Measurements from ENCODE around the gene LRP1B. TPM values are rescaled to one million over a fixed set of nuclear protein-coding genes. Genes with fewer than 3 reads are reported as not detected.

Gene LRP1B
- total and polyA plus RNA-seq, 2 donors (not counting 1 experiment from before 2014, with no cell fraction given) = not detected

- H3K9me3 ChIP-seq (ENCODE audit: control extremely low read depth in 1 of 3, control insufficient read depth in 2 of 3, insufficient read depth in 1 of 3, low read length in 2 of 3) = peaks cover 0 to 3% (median 0%) of the 10 kb centered on the region in 3 donors
- TF ChIP-seq, protein P1, sequence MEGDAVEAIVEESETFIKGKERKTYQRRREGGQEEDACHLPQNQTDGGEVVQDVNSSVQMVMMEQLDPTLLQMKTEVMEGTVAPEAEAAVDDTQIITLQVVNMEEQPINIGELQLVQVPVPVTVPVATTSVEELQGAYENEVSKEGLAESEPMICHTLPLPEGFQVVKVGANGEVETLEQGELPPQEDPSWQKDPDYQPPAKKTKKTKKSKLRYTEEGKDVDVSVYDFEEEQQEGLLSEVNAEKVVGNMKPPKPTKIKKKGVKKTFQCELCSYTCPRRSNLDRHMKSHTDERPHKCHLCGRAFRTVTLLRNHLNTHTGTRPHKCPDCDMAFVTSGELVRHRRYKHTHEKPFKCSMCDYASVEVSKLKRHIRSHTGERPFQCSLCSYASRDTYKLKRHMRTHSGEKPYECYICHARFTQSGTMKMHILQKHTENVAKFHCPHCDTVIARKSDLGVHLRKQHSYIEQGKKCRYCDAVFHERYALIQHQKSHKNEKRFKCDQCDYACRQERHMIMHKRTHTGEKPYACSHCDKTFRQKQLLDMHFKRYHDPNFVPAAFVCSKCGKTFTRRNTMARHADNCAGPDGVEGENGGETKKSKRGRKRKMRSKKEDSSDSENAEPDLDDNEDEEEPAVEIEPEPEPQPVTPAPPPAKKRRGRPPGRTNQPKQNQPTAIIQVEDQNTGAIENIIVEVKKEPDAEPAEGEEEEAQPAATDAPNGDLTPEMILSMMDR (IDR thresholded peaks at IDR 0.05) = no peak
- TF ChIP-seq EZH2 (IDR thresholded peaks at IDR 0.05; ENCODE audit: borderline replicate concordance, insufficient read depth, low read depth, low read length, poor library complexity, severe bottlenecking) = no peak
- H2AFZ ChIP-seq (ENCODE audit: insufficient read depth, low read depth, low read length, poor library complexity, severe bottlenecking) = no peak overlapping the region
- H3K27me3 Mint-ChIP-seq = no peaks in the 10 kb centered on the region
- DNase-seq (no peak), ATAC-seq (ENCODE audit: low read depth) (no peak)
- ChIA-PET POLR2A (no interaction called here), CTCF (no interaction called here)
- no peak overlapping the region for H3K27ac ChIP-seq (ENCODE audit: low read length in 2 of 2)
- H3K9me3 Mint-ChIP-seq (ENCODE audit: insufficient read depth) = no peaks in the 10 kb centered on the region
- no peak overlapping the region for H3K4me3 ChIP-seq (ENCODE audit: control extremely low read depth in 1 of 5, extremely low read depth in 1 of 5, insufficient read depth in 1 of 5, low read depth in 2 of 5, low read length in 4 of 5)
- H3K4me1 Mint-ChIP-seq = no peaks in the 10 kb centered on the region
- H3K4me2 ChIP-seq (replicated peaks; ENCODE audit: low read depth, low read length, poor library complexity, severe bottlenecking) = no peak overlapping the region
- no peaks in the 10 kb centered on the region for H3K4me1 ChIP-seq (ENCODE audit: control insufficient read depth in 2 of 2, insufficient read depth in 2 of 2, low read length in 2 of 2)
- intact Hi-C loops (cut with micrococcal nuclease) = no loop called here
- no peak overlapping the region for H3K9ac ChIP-seq (ENCODE audit: low read length)
- no peaks in the 10 kb centered on the region for H3K27me3 ChIP-seq (replicated peaks in 1 of 4; ENCODE audit: control extremely low read depth in 1 of 4, control insufficient read depth in 3 of 4, insufficient read depth in 4 of 4, low read length in 3 of 4)
- H3K4me3 Mint-ChIP-seq = no peak overlapping the region
- H4K20me1 ChIP-seq (ENCODE audit: control insufficient read depth, insufficient read depth, low read length, poor library complexity, severe bottlenecking) = no peaks in the 10 kb centered on the region
- no CpG with 5 or more reads among the region's 3 CpGs for WGBS (ENCODE audit: insufficient coverage)
- H3K36me3 ChIP-seq (replicated peaks in 1 of 2; ENCODE audit: control extremely low read depth in 1 of 2, control insufficient read depth in 1 of 2, extremely low read depth in 1 of 2, insufficient read depth in 2 of 2, low read length in 1 of 2) = no peaks in the 10 kb centered on the region
- no peaks in the 10 kb centered on the region for H3K79me2 ChIP-seq (ENCODE audit: control insufficient read depth, insufficient read depth, low read length)
- no peak overlapping the region for H3K27ac Mint-ChIP-seq
These were observed 1578.2 kb downstream of the LRP1B start for GRCh38 chr2:140552634-140553033.

DNA sequence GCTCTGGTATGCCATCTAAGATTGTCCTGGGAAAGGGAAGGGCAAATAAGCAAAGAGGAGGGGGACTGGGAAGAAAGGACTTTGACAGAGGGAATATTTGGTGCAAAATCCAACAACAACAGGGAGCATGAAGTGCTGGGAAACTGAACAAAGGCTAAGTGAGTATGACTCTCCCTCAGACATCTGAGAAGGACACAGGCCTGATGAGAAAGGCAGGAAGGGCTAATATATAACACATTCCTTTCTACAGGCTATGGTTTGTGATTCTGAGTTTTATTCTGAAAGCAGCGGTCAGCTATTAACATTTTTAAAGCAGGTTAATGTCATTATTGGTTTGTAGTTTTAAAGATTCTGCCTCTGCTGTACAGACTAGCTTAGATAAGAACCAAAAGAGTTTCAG is 1579.5 kb downstream of the LRP1B start:
- ATAC-seq (ENCODE audit: low read depth) = no peak
- no peak overlapping the region for H3K4me3 Mint-ChIP-seq
- no peak for DNase-seq
- H3K9me3 Mint-ChIP-seq (ENCODE audit: insufficient read depth) = no peaks in the 10 kb centered on the region
- no peaks in the 10 kb centered on the region for H3K27me3 ChIP-seq (replicated peaks in 1 of 4; ENCODE audit: control extremely low read depth in 1 of 4, control insufficient read depth in 3 of 4, insufficient read depth in 4 of 4, low read length in 3 of 4)
- intact Hi-C loops (cut with micrococcal nuclease) = no loop called here
- no peak overlapping the region for H3K4me2 ChIP-seq (replicated peaks; ENCODE audit: low read depth, low read length, poor library complexity, severe bottlenecking)
- TF ChIP-seq, protein P1 (IDR thresholded peaks at IDR 0.05) = no peak
- TF ChIP-seq EZH2 (IDR thresholded peaks at IDR 0.05; ENCODE audit: borderline replicate concordance, insufficient read depth, low read depth, low read length, poor library complexity, severe bottlenecking) = no peak
- ChIA-PET CTCF (no interaction called here), POLR2A (no interaction called here)
- H3K27ac ChIP-seq (ENCODE audit: low read length in 2 of 2) = no peak overlapping the region
- WGBS (ENCODE audit: insufficient coverage) = no CpG with 5 or more reads among the region's 1 CpG
- no peaks in the 10 kb centered on the region for H3K4me1 ChIP-seq (ENCODE audit: control insufficient read depth in 2 of 2, insufficient read depth in 2 of 2, low read length in 2 of 2)
- H3K27ac Mint-ChIP-seq = no peak overlapping the region
- no peaks in the 10 kb centered on the region for H3K27me3 Mint-ChIP-seq
- H3K36me3 ChIP-seq (replicated peaks in 1 of 2; ENCODE audit: control extremely low read depth in 1 of 2, control insufficient read depth in 1 of 2, extremely low read depth in 1 of 2, insufficient read depth in 2 of 2, low read length in 1 of 2) = no peaks in the 10 kb centered on the region
- no peak overlapping the region for H3K9ac ChIP-seq (ENCODE audit: low read length)
- no peak overlapping the region for H2AFZ ChIP-seq (ENCODE audit: insufficient read depth, low read depth, low read length, poor library complexity, severe bottlenecking)
- peaks cover 0 to 3% (median 0%) of the 10 kb centered on the region in 3 donors for H3K9me3 ChIP-seq (ENCODE audit: control extremely low read depth in 1 of 3, control insufficient read depth in 2 of 3, insufficient read depth in 1 of 3, low read length in 2 of 3)
- no peaks in the 10 kb centered on the region for H3K4me1 Mint-ChIP-seq
- no peak overlapping the region for H3K4me3 ChIP-seq (ENCODE audit: control extremely low read depth in 1 of 5, extremely low read depth in 1 of 5, insufficient read depth in 1 of 5, low read depth in 2 of 5, low read length in 4 of 5)
- no peaks in the 10 kb centered on the region for H4K20me1 ChIP-seq (ENCODE audit: control insufficient read depth, insufficient read depth, low read length, poor library complexity, severe bottlenecking)
- no peaks in the 10 kb centered on the region for H3K79me2 ChIP-seq (ENCODE audit: control insufficient read depth, insufficient read depth, low read length)
